Activated CD4-positive, alpha-beta T cell treated with anti-CD3 and anti-CD28 coated beads, Interleukin-2, amount 50 U/mL, for 1 hour (primary cell): ENCODE measurements around the gene DES.

Experiments used
- DNase-seq: peaks from one replicate; pipeline ENCODE4 v3.0.0-alpha.2; 2020

Gene DES

GRCh38 chr2:219475697-219476651 lies 57.8 kb downstream of the DES start:
- peak; percentile 59 for DNase-seq
